ENCODE measurements around the gene METTL16.
A peak's percentile ranks its signal among the peaks of the same experiment; 100 is the strongest.

The METTL16 gene

GRCh38 chr17:2414446-2415064 is 97.1 kb downstream of the METTL16 start:
- DNase-seq (ENCODE audit: low spot score) = no peak

GRCh38 chr17:2412561-2413021 is 99.1 kb downstream of the METTL16 start:
- no peak for DNase-seq (ENCODE audit: low spot score)

GRCh38 chr17:2410951-2411350 is 100.7 kb downstream of the METTL16 start:
- DNase-seq (ENCODE audit: low spot score) = no peak

GRCh38 chr17:2406903-2407790 is 104.5 kb downstream of the METTL16 start:
- DNase-seq (ENCODE audit: low spot score) = peak; percentile 36

GRCh38 chr17:2406271-2406902 is 105.3 kb downstream of the METTL16 start:
- DNase-seq (ENCODE audit: low spot score) = no peak

- DNase-seq (ENCODE audit: low spot score) = no peak
Measured at GRCh38 chr17:2405247-2405926, 106.3 kb downstream of the METTL16 start.

GRCh38 chr17:2403044-2403443 is 108.6 kb downstream of the METTL16 start:
- no peak for DNase-seq (ENCODE audit: low spot score)

GRCh38 chr17:2402544-2402943 is 109.1 kb downstream of the METTL16 start:
- no peak for DNase-seq (ENCODE audit: low spot score)

- DNase-seq (ENCODE audit: low spot score) = peak; percentile 99
Measured at GRCh38 chr17:2401426-2402221, 110.1 kb downstream of the METTL16 start.

- DNase-seq (ENCODE audit: low spot score) = peak; percentile 93
Measured at GRCh38 chr17:2400877-2401425, 110.7 kb downstream of the METTL16 start, which contains the start of gene MNT. MNT (minus strand) TSS chr17:2401060; CDS start chr17:2400712, 348 bp downstream.

- peak; percentile 62 for DNase-seq (ENCODE audit: low spot score)
Measured at GRCh38 chr17:2400474-2400866, 111.2 kb downstream of the METTL16 start.

- DNase-seq (ENCODE audit: low spot score) = peak; percentile 94
Measured at GRCh38 chr17:2399572-2400473, 111.9 kb downstream of the METTL16 start.

- peak; percentile 71 for DNase-seq (ENCODE audit: low spot score)
Measured at GRCh38 chr17:2398655-2399571, 112.8 kb downstream of the METTL16 start.

- DNase-seq (ENCODE audit: low spot score) = no peak
Measured at GRCh38 chr17:2398182-2398581, 113.5 kb downstream of the METTL16 start.

GRCh38 chr17:2397247-2398171 is 114.2 kb downstream of the METTL16 start:
- no peak for DNase-seq (ENCODE audit: low spot score)

- peak; percentile 73 for DNase-seq (ENCODE audit: low spot score)
Measured at GRCh38 chr17:2396568-2397246, 115.0 kb downstream of the METTL16 start.

- no peak for DNase-seq (ENCODE audit: low spot score)
Measured at GRCh38 chr17:2396192-2396567, 115.5 kb downstream of the METTL16 start.
